GM18907 (cell line): Measurements from ENCODE around the gene AUTS2.

Experiments
- ATAC-seq: cut with Tn5 transposase; IDR thresholded peaks from one replicate; pipeline ENCODE4 v1.9.1; 2021; ENCODE audit warnings: mild to moderate bottlenecking, moderate library complexity; ENCODE audit not compliant: unreplicated experiment

The AUTS2 gene

DNA sequence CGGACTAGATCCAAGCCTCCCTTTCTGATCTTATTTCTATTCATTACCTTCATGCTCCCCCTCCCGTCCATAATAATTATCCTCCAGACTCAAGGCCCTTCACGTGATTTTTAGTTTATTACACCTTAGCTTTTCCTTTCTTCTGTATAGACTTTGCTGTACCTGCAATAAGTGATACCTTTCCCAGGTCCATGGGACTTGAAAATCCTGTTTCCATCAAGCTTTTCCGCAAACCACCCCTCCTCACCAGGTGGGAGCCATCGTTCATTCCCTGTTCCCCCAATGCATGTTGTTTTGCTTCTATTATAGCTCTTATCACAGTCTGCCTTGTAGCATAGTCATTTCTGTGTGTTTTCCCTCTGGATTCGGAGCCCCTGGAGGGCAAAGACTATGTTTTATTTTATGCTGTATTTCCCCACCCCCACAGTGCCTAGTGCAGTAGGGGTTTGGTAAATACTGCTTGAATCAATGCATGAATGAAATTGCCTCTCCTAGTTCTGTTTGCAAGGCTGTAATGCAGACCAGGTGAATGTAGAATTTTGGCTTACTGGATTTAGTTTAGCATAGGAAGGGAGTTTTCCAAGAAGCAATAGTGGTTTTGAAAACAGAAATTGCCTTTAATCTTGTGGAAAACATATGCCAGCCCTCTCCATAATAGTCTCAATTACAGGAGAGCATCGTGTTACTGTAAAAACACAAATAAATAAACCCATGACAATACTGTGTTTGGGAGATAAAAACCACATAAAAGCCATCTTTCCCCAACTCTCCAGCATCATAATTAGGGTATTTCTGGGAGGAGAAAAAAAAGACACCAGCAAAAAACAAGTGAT is 213.4 kb downstream of the AUTS2 start:
- ATAC-seq = no peak

DNA sequence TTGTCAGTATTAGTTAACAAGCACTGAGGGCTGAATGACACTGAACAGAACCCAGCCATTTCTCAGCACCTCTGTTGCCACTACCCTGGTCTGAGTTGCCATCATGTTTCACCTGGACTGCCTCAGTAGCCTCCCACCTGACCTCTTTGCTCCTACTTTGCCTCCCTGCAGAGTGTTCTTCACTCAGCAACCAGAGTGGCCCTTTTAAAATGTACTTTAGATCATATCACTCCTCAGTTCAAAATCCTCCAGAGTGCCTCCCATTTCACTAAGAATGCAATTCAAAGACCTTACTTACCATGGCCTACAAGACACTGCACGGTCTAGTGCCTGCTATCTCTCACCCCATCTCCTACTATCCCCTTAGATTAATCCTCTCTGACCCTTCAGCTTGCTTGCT is 214.5 kb downstream of the AUTS2 start:
- no peak for ATAC-seq

DNA sequence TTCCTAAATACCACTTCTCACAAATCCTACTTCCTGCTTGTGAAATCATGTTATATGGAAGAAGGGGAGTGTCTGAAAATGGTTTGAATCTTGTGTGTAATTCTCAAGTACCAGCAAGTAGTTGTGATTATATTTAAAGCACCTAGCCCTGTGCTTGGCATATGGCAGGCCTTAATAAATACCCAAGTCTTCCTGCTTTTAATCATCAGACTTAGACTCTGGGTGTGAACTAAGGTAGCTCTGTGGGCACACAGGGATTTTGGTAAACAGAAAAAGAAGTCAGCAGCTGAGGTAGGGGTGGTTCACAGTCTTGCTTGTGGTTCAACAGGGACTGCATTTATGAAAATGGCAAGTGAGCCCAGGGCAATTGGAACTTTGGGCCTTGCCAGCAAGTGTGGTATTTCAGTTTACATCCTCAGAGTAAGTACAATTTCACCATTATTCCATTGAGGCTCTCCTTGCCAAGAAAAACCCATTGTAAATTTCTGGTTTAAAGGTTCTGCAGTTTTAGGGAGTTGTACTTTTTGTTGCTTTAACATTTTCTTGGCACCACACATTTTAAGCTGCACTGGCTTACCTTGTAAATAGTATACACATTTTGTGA is 215.5 kb downstream of the AUTS2 start:
- ATAC-seq = no peak

DNA sequence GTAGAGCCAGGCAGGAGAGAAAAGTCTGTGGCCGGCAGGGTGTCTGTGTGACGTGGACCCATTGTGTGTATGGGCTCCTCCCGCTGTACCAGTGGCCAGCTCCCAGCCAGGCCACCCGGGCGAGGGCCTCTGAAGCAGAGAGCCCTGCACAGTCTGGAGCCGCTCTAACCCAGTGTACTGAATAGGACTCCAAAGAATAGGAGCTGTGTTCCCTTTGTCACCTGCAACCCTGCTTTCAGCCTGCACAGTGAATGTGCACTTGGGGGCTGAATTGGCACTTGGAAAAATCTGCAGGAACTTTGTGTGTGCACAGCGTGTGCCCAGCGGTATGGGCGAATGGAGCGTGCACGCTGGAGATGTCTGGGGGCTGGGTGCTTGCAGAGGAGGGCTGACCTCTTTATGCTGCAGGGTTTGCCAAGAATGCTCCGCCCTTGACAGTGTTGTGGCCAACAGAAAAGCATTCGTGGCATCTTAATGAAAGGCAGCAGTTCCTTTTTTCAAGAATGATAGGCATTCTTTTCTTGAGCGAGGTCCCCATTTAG is 216.2 kb downstream of the AUTS2 start:
- ATAC-seq = no peak

DNA sequence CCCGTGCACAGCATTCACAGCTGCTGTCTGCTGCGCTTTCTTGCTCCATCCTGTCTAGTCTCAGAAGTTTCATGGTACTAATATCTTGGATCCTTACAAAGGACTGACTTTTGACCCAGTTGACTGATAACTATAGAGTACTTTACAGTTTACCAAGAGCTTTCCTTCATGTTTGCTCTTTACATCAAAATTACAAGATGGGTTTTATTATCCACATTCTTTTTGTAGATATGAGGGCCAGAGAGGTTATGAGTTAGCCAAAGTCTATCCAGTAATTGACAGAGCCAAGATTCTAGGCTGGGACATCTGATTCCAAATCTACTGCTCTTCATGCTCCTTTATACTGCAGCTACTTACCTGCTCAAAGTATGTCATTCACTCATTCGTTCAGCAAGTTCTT is 218.2 kb downstream of the AUTS2 start:
- no peak for ATAC-seq

DNA sequence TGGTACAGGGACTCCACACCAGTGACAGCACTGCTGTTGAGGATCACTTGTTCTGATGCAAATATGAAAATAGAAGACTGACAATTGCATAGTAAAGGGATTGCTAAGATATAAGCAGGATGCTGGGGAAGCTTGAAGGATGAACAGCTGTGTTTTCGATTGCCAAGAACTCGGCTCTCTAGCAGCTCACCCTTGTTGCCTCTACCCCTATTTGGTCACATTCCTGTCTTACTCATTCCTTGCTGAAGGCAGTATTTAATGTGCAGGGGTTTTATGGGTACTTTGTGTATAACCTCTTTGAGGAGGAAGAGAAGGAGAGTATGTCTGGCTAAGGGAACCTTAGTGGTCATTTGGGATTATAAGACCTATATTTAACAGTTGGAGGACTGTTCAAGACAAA is 218.8 kb downstream of the AUTS2 start:
- no peak for ATAC-seq

DNA sequence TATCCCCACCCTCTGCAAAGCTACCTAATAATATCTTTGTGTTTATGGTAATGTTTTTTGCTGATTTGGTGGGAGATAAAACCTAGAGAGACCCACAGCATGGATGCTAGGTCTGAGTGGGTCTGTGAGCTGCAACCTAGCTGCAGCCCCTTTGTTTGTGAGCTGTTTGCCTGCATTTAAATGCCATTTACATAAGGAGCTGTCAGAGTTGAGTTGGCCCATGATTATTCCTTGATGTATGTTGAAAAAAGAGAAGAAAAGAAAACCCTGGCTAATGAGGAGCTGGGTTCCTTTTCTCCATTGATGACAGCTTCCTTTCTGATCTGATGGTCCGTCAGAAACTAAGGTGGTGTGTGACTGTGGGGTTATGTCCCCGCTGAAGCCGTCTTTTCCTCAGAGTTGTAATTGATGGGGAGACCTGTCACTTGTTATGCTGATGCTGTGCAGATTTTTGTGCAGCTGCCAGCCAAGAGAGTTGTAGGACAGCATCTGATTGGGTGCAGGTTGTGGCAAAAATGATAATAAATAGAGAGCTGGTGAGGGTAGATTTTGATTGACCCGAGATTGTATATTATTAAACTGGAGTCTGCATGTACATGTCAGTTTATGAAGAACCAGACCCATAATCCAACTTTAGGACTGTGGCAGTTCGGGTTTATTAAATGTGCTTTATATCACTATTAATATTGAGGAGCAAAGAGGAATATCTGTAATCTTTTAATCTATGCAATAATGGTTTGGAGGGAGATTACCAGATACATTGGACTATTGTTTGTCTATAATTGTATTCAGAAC is 219.8 kb downstream of the AUTS2 start:
- no peak for ATAC-seq

DNA sequence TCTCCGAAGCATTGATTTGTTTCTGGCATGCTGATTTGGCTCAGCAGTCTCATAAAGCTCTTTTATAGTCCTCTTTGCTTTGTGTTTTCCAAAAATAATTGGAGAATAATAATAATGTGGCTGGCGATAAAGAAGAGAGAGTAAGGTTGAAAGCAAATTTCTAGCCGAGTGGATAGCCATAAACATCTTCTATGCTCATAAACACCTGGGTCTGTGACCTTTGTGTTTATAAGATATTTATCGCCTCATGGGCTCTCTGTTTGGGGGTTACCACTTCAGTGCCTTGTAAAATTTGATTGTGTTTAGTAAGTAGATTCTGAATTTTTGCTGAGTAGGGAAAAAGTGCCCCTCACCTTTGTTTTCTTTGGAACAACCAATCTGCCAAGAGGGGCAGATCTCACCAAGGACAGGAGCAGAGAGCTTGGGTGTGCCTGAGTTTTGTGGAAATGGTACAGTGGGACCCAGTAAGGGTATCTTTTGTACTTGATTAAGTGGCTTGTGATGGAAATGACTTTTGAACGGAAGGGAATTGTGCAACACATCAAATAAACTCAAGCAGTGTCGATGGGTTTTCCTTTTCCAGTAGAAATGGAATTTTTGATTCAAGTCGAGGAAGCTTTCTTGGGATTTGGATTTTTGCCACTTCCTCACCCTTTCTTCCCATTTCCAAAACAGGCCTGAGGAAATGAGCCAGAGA is 220.5 kb downstream of the AUTS2 start:
- ATAC-seq = no peak

DNA sequence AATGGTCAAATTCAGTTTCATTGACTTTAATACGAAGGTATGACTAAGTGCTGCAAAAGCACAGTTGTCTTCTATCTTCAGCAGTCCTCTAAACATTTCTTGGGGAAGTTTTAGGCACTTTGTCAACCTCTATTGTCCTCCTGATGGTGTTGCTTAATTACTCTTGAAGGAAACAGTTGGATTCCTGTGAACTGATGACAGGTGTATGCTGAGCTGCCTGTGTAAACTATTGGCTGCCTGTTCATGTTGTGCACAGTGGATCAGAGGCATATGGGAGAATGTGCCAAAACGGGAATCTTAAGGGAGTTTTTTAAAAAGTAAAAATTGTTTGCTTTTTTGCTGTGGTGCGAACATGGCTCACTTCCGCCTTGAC is 221.0 kb downstream of the AUTS2 start:
- ATAC-seq = no peak

DNA sequence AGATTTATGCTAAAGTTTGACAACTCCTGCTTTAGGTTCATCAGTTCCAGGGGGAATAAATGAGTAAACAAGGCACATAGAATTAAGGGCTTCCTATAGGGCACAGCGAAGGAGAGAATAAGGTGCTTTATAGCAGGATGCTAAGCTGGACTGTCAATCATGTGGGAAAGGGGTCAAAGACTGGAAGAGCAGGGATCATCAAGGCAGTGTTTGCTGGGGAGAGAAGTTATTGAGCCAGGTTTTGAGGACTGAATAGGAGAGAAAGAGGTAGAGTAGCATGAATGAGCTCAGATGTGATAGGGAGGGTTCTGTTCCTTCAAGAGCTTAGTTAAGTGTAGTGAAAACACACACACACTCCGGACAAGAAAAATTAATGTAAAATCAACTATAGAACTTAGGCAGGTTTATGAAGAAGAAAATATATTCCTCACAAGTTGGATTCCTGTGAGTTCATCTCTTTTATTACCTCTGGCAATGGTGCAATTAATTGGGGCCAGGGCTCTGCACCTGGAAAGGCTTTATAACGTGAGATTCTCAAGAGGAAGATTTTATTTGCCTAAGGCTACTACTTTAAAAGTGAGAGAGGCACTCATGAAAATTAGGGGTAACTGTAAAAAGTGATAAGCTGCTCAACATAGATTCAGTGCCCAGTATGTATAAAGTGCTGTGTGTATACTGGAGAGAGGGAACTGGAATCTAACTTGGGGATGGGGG is 222.4 kb downstream of the AUTS2 start:
- no peak for ATAC-seq

DNA sequence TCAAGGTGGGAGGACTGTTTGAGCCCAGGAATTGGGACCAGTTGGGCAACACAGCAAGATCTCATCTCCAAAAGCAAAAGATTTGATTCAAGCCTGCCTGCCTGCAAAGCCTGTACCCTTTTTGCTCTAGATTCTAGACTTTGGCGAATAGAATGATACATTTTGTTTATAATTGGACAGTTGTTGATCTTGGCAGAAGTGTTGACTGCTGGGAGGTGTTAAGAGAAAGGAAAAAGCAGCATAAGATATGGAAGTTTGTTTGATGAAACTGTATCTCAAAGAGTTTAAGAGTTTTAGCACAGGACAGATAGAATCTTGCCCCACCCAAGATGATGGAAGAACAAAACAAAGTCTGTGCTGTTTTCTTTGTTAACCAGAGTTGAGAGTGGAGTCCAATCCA is 224.1 kb downstream of the AUTS2 start:
- ATAC-seq = no peak

DNA sequence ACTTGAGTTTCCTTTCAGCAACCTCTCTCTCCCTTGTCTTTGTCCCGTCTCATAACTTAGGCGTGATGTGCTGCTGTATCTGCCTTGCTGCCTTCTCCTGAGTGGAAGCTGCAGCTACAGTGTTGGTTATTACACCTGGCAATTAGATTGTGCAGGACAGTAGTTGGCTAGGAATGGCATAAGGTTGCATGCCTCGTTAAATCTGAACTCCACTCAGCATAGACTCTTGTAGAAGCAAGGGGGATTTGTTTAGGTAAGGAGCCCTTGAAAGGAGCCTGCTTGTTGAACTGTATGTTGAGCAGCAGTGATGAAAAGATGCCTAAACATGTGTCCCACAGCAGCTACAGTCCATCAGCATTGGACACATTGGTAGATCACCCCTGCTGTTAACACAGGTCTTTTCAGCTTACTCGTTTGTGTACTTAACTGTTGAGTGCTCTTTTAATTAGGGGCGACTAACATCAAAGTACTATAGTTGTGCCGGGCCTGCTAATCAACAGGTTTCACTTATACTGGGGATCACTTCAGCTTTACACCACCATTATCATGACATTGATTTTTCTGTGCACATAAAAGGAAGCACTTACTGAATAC is 225.0 kb downstream of the AUTS2 start:
- ATAC-seq = no peak

DNA sequence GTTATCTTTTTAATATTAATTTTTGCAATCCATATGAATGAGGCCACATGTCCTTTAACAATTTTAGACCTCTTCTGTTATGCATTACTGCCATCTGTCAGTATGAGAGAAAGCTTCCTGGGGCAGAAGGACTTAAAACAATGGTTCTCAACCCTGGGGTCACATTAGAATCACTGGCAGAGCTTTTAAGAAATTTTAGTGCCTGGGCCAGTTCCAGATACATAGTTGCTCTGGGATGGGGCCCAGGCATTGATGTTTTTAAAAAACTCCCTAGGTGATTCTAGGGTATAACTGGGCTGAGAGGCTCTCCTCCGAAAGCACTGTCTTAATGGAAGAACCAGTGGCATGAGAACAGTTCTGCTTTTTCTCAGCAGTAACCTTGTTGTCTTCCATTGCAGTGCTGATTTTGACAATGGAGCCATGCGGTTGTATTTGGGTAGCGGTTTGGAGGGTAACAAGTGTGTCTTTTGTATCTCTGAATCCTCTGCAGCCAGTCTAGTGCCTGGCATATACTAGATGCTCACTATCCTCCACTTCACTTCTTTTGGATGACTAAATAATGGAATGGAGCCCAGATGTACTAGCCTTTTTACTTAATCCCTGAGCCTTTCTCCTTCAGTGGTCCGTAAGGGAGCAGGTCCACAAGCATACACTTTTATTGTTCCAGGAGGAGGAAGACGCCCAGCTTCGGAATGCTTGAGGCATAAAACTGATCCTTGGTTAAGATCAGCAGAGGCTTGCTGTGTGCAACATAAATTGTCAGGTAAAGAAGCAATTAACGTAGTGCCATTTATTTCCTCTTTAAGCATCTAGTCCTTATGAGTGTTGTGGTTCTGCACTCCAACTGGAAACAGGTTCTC is 227.1 kb downstream of the AUTS2 start:
- ATAC-seq = peak; percentile 41

DNA sequence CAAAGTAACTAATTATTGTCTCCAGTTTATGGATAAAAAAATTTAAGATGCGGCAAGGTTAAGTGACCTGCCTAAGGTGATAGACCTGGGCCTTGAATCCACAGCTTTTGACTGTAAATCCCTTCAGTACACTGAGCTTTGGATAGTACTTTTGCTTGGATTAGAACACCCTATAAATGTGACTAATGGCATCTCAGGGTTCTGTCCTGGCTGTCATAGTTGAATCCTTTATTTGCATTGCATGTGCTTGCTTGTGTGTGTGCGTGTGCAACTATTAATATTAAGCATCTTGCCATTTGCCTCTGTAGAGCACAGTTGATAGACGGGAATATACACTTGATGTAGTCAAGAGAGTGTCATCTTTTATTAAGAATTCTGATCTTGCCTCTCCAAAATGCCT is 228.0 kb downstream of the AUTS2 start:
- no peak for ATAC-seq

DNA sequence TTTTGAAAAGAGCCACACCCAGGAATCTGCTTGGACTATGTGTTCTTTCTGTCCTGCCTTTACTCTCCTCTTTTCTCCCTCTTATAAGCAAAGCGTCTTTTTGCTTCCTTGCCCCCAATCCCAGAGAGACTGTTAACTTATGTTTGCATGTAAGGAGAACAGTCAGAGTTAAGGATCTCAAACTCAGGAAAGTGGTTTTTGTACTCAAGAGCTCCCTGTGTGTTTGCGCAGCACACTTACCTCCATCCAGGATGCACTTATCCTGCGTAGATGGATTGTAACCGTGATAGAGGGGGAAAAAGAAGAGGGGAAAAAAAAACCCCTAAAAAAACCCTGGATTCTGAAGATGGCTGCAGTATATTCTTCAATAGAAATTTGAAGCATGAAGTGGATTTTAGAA is 228.9 kb downstream of the AUTS2 start:
- ATAC-seq = no peak

DNA sequence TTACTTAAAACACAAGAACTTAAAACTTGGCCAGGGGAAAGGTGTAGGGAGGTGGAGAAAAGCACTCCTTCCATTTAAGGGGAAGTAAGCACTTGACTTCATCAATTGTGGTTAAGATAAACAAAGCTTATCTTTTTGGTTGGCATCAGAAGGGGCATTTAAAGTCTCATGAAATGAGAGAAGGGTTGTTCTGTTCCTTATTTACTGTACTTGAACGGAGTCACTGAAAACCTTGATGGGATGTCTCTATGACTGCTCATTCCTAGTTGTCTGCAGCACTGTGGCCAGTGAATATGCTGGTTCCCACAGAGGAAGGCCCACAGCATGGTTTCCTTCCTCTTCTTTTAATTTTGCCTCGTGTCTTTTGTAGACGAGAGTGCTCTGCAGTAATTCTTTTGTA is 229.3 kb downstream of the AUTS2 start:
- ATAC-seq = no peak

DNA sequence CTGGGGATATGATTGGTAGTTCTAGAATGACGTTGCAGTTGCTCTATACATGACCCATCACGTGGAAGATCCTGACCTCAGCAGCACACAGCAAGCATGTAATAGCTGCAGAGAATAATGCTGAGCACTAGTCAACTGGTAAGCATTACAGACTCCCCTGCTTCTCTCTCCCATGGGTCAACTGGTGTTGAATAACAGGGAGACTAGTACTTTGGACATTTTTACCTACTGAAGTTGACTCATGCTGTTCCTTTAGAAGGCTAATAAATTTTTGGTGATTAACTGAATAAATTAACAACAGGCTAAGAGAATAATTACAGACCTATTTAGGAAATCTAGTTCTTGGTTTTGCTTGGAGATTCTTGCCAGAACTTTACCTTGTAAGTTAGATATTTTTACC is 234.1 kb downstream of the AUTS2 start:
- ATAC-seq = no peak

DNA sequence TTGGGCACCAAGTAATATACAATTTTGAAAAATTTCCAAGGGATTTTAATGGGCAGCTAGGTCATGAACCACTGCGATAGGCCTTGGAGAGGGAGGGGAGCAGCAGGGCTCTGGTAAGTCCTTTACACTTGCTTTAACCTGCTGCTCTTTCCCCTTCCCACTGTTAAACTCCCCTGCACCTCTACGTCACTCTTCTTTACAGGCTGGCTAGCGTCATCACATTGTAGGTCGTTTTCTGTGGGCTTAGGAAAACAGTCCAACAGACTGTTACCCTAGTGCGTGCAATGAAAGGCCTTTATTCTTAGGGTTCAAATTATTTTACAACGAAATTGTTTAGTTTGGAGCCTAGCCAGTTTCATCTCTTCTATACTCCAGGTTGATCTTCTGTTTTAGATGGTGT is 235.7 kb downstream of the AUTS2 start:
- no peak for ATAC-seq

DNA sequence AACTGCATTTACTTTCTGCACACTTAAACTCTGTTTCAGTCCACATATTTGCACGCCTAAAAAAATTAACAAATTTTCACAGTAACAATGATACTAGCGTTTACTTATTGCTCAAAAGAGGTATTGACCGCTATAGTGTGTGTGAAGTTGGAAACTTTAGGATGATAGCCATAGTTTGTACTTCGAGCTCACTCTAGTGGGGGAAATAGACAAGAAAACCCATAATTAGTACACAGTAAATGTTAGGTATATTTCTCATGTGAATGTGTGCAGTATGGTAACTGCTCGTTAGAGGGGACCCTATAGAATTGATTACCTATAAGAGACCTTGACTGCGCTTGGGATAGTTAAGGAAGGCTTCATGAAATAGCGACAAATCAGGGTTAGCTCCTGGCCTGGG is 238.4 kb downstream of the AUTS2 start:
- no peak for ATAC-seq
